SIG-M5 (cell line): ENCODE data around the gene PPP1R14B.

Experiments used
- DNase-seq: peaks from one replicate; lab custom pipeline; 2025; lab: John Stamatoyannopoulos, UW

Gene PPP1R14B

GRCh38 chr11:64246871-64247728, at the start of gene PPP1R14B:
TSS of gene PPP1R14B (minus strand) at chr11:64246943. CDS start at chr11:64246673, 270 bp downstream.
- peak; percentile 23 for DNase-seq

- no peak for DNase-seq
Measured at GRCh38 chr11:64296236-64296635, 49.5 kb upstream of the PPP1R14B start.

- no peak for DNase-seq
Measured at GRCh38 chr11:64295760-64296159, 49.0 kb upstream of the PPP1R14B start.

DNA sequence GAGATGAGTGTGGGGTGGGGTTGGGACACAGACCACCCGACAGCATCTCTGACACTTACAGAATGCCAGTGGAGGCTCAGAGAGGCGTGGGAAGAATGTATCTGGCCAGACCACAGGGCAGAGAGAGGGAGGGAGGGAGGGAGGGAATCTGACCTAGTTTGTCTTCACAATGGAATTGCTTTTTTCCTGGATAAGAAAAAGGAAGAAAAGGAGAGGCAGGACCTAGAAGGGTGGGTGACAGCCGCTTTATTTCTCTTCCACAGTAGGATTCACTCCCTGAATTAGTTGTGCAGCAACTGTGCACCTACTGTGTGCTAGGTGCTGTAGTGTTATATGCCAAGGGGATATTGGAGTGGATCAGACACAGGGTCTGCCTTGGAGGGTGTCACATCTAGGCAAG, 48.0 kb upstream of the PPP1R14B start:
- DNase-seq: no peak

- no peak for DNase-seq
Measured at GRCh38 chr11:64292460-64293254, 45.9 kb upstream of the PPP1R14B start.

DNA sequence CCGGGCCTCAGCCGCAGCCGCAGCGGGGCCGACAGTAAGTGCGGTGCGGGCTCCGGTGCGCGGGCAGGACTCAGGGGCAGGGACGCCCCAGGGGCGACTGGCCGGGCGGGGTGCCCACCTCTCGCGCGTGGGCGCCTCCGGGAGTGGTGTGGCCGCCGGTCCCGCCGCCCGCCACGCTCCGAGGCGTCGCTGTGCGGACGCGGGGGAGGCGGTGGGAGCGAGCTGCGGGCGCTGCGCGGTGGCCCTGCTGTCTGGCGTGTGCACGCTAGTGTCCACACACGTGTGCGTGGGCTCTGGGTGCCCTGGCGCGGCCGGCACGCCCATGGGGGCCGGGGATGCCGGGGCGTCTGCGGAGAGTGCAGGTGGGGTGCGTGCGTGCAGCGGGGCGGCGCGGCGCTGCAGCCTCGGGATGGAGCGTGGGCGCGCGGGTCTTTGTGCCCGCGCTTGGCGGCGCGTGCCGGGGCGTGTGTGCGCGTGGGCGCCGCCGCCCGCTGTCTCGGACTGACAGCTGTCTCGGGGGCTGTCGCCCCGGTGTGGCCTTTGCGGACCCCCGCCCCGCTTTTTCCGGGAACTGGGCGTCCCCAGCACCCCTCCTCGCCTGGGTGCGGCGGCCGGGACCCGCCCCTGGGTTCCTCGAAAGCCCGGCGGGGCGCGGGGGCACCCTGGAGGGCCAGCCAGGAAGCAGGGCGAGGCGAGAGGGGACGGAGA, 45.2 kb upstream of the PPP1R14B start:
- DNase-seq: no peak

GRCh38 chr11:64291262-64291751, 44.6 kb upstream of the PPP1R14B start, which contains the start of gene KCNK4:
TSS of gene KCNK4 (plus strand) at chr11:64291302. CDS start at chr11:64293019, 1,717 bp downstream.
- DNase-seq: no peak

- DNase-seq: no peak
Measured at GRCh38 chr11:64290352-64291261, 43.9 kb upstream of the PPP1R14B start.

GRCh38 chr11:64289002-64289564, 42.3 kb upstream of the PPP1R14B start:
- no peak for DNase-seq

DNA sequence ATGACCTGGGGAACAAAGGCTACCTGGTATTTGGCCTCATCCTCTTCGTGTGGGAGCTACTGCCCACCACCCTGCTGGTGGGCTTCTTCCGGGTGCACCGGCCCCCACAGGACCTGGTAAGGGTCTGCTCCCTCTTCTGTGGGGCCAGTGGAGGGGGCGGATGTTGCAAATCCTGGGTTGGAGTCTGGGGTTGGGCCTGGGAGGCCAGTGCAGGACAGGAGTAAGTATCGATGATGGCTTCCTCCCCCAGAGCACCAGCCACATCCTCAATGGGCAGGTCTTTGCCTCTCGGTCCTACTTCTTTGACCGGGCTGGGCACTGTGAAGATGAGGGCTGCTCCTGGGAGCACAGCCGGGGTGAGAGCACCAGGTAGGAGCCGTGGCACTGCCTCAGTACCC, 41.6 kb upstream of the PPP1R14B start:
- no peak for DNase-seq

GRCh38 chr11:64287676-64288352, 41.1 kb upstream of the PPP1R14B start:
- DNase-seq: no peak

- DNase-seq: no peak
Measured at GRCh38 chr11:64286801-64287159, 40.0 kb upstream of the PPP1R14B start.

- no peak for DNase-seq
Measured at GRCh38 chr11:64285885-64286800, 39.4 kb upstream of the PPP1R14B start.

GRCh38 chr11:64284962-64285884, 38.5 kb upstream of the PPP1R14B start, which contains the start of gene GPR137:
TSS of gene GPR137 (plus strand) at chr11:64285848. CDS start at chr11:64286525, 677 bp downstream.
- DNase-seq: no peak

DNA sequence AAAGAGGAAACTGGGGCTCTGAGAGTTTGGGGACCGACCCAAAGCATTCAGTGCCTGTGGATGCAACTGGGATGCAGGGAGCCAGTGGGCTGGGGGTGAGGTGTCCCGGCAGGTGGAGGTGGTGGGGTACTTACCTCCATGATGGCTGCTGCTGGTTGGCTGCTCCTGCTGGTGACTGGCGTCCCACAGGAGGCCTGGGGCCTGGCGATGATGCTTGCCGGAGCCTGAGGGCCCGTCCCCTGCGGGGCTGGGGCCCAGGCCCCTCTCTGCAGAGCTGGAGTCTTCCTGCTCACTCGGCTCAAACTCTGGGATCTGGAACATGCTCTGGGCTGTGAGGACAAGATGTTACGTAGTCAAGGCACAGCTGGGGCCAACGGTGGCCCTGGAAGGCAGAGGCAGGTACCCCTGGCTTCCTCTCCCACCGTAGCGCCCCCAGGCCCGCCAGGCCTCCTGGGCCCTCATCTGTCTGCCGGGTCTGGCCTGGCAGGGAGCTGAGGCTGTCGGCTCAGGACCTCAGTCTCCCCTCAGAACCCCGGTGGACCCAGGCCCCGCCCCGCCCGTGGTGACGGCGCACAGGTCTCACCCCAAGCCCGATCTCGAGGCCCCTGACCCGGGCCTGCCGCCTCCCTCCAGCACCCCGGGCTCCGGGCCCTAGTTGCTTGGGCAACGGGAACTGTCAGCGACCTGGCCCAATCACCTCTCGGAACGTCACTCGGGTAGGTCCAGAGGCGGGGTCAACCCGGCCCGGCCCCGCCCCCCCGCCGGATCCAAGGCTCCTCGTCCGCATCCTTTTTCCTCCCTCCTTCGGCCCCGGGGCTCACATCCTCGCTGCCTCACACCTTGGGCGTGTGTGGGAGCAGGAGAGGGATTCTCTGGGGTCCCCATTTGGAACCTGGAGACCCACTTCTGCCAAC, 37.6 kb upstream of the PPP1R14B start, which contains the start of gene BAD:
BAD (minus strand) TSS at position 618 of the 914 bp plus-strand sequence; CDS start at position 321, 297 bp downstream.
- DNase-seq: peak; percentile 10

GRCh38 chr11:64283092-64283491, 36.3 kb upstream of the PPP1R14B start:
- no peak for DNase-seq
